GM23248 (cell line): Measurements from ENCODE around the gene AKR1C3. TPM values are rescaled to one million over a fixed set of nuclear protein-coding genes. Genes with fewer than 3 reads are reported as not detected.
"Not testable (repeated sequence)": the region's sequence is repeated elsewhere in the genome, so short reads cannot be mapped to it uniquely, and the experiment has no call there.

Experiments
- DNase-seq: peaks from one replicate; pipeline ENCODE4 v3.0.0-alpha.2; 2015
- H2AFZ ChIP-seq: fragments of 200-600 bp; sonication (generic); 2 replicates; pipeline ENCODE4 v1.6.1; 2016; ENCODE audit warnings: antibody characterized with exemption
- H3F3A ChIP-seq: fragments of 200-600 bp; sonication (generic); 2 replicates; pipeline ENCODE4 v1.6.1; 2016; ENCODE audit warnings: mild to moderate bottlenecking, antibody characterized with exemption, mixed run types; ENCODE audit not compliant: insufficient read depth
- H3K27ac ChIP-seq: fragments of 200-600 bp; sonication (generic); 2 replicates; pipeline ENCODE4 v1.5.1; 2016; ENCODE audit warnings: mild to moderate bottlenecking
- H3K27me3 ChIP-seq: fragments of 200-600 bp; sonication (generic); replicated peaks from 2 replicates; pipeline ENCODE4 v1.6.1; 2016; ENCODE audit warnings: mild to moderate bottlenecking; ENCODE audit not compliant: insufficient read depth
- H3K36me3 ChIP-seq: fragments of 200-600 bp; sonication (generic); 2 replicates; pipeline ENCODE4 v1.6.1; 2016; ENCODE audit warnings: low read depth, mild to moderate bottlenecking
- H3K4me1 ChIP-seq: fragments of 200-600 bp; sonication (generic); 2 replicates; pipeline ENCODE4 v1.6.1; 2016; ENCODE audit warnings: mild to moderate bottlenecking; ENCODE audit not compliant: insufficient read depth
- H3K4me2 ChIP-seq: fragments of 200-600 bp; sonication (generic); one replicate; pipeline ENCODE4 v1.6.1; 2016; ENCODE audit warnings: mild to moderate bottlenecking; ENCODE audit not compliant: unreplicated experiment
- H3K4me3 ChIP-seq: fragments of 200-600 bp; sonication (generic); 2 replicates; pipeline ENCODE4 v1.5.1; 2016; ENCODE audit warnings: mild to moderate bottlenecking
- H3K79me2 ChIP-seq: fragments of 200-600 bp; sonication (generic); 2 replicates; pipeline ENCODE4 v1.6.1; 2016; ENCODE audit warnings: mild to moderate bottlenecking; ENCODE audit not compliant: insufficient read depth
- H3K9ac ChIP-seq: fragments of 200-600 bp; sonication (generic); 2 replicates; pipeline ENCODE4 v1.6.1; 2016; ENCODE audit warnings: mild to moderate bottlenecking
- H3K9me2 ChIP-seq: fragments of 200-600 bp; sonication (generic); 2 replicates; pipeline ENCODE4 v1.6.1; 2016; ENCODE audit warnings: mixed run types, mild to moderate bottlenecking, moderate library complexity; ENCODE audit not compliant: insufficient read depth
- H3K9me3 ChIP-seq: fragments of 200-600 bp; sonication (generic); one replicate; pipeline ENCODE4 v1.6.1; 2017; ENCODE audit warnings: low read depth
- H4K20me1 ChIP-seq: fragments of 200-600 bp; sonication (generic); 2 replicates; pipeline ENCODE4 v1.6.0; 2016; ENCODE audit not compliant: insufficient read depth
- EZH2 ChIP-seq: fragments of 200-600 bp; sonication (generic); IDR thresholded peaks from 2 replicates; pipeline ENCODE4 v1.6.1; 2018; ENCODE audit warnings: antibody characterized with exemption, mild to moderate bottlenecking; ENCODE audit not compliant: insufficient read depth, poor library complexity, severe bottlenecking
- EZH2phosphoT487 ChIP-seq: fragments of 200-600 bp; sonication (generic); IDR thresholded peaks from 2 replicates; pipeline ENCODE4 v1.6.1; 2018; ENCODE audit warnings: antibody characterized with exemption, moderate library complexity, mild to moderate bottlenecking, low read depth; ENCODE audit not compliant: insufficient read depth
- WGBS, 2 experiments: methylation state at CpG; one replicate each; pipeline ENCODE4 v1.1.6; 2015 to 2017; ENCODE audit warnings: low lambda C conversion rate in 2 of 2, low coverage in 1 of 2; ENCODE audit errors: missing lambda C conversion rate in 2 of 2; 5-methylcytosine and 5-hydroxymethylcytosine counted together
- in situ Hi-C: fragments of 300-500 bp; cut with MboI; formaldehyde crosslinking; loops from 2 replicates; pipeline ENCODE4 v1.15.0; 2020
- polyA plus RNA-seq: library from polyadenylated mRNA; unstranded; fragments of >200 nt; fragmentation: Nextera tagmentation; extraction: Ambion mirVana; gene quantifications from 2 replicates; pipeline ENCODE4 v1.2.1, GENCODE V29; 2016
- total RNA-seq: library from RNA; depleted of rRNA; stranded (reverse); fragments of >200 nt; shearing (Covaris generic); gene quantifications from 2 replicates; pipeline ENCODE4 v1.2.3, GENCODE V29; 2014

The AKR1C3 gene
- total and polyA plus RNA-seq, 2 experiments from 2014 or later, result 23.2 to 51.8 TPM

GRCh38 chr10:5096108-5096507, 1.9 kb downstream of the AKR1C3 start:
- no peak overlapping the region for H3K27ac ChIP-seq
- DNase-seq, result no peak
- no peak for TF ChIP-seq EZH2phosphoT487
- TF ChIP-seq EZH2, result no peak
- H3K79me2 ChIP-seq, result 0 out of 2 replicates have a peak, but pooled peaks cover 7% of the 10 kb centered on the region
- H3K9me2 ChIP-seq, result no peaks in the 10 kb centered on the region
- 70 to 72% methylated on average over 2 of the region's 2 CpGs for WGBS, 2 experiments
- peak overlapping the region; percentile 91 for H3K9ac ChIP-seq
- no peaks in the 10 kb centered on the region for H4K20me1 ChIP-seq
- no peaks in the 10 kb centered on the region for H3K9me3 ChIP-seq
- in situ Hi-C loops, result loop anchor here (10.0 kb wide), 2 partner anchors 71 to 241 kb away; no protein-coding TSS in a partner anchor
- H3K27me3 ChIP-seq, result no peaks in the 10 kb centered on the region
- peaks cover 4% of the 10 kb centered on the region; the same call in 1 of the 2 replicates for H3K36me3 ChIP-seq
- H3F3A ChIP-seq, result 0 out of 2 replicates have a peak, but pooled peaks cover 4% of the 10 kb centered on the region
- H3K4me2 ChIP-seq, result peak overlapping the region; percentile 97
- H3K4me3 ChIP-seq, result peak overlapping the region; percentile 89; the same call in 1 of the 2 replicates
- peaks cover 12% of the 10 kb centered on the region; the same call in 1 of the 2 replicates for H3K4me1 ChIP-seq
- H2AFZ ChIP-seq, result peak overlapping the region; percentile 98

GRCh38 chr10:5102479-5102878, 8.3 kb downstream of the AKR1C3 start:
- H3K36me3 ChIP-seq, H3K27ac ChIP-seq, DNase-seq, H3K9me3 ChIP-seq, H3F3A ChIP-seq, H3K9ac ChIP-seq, H3K9me2 ChIP-seq, in situ Hi-C loops, H3K79me2 ChIP-seq, H3K4me1 ChIP-seq, H4K20me1 ChIP-seq, H2AFZ ChIP-seq, H3K27me3 ChIP-seq, H3K4me2 ChIP-seq, H3K4me3 ChIP-seq: not testable (repeated sequence)
- WGBS, 2 experiments, result 47 to 66% methylated on average over 3 to 5 of the region's 11 CpGs

- H3K27me3 ChIP-seq, result no peaks in the 10 kb centered on the region
- no peaks in the 10 kb centered on the region for H3K9me2 ChIP-seq
- 60 to 69% methylated on average over 2 of the region's 2 CpGs for WGBS, 2 experiments
- peaks cover 8% of the 10 kb centered on the region; the same call in 1 of the 2 replicates for H3K36me3 ChIP-seq
- H3K27ac ChIP-seq, result no peak overlapping the region
- H3K4me2 ChIP-seq, result no peak overlapping the region
- DNase-seq, result no peak
- no peak for TF ChIP-seq EZH2
- TF ChIP-seq EZH2phosphoT487, result no peak
- H3F3A ChIP-seq, result no peaks in the 10 kb centered on the region
- H3K79me2 ChIP-seq, result no peaks in the 10 kb centered on the region
- H3K9me3 ChIP-seq, result no peaks in the 10 kb centered on the region
- H2AFZ ChIP-seq, result no peak overlapping the region
- peaks cover 6% of the 10 kb centered on the region; the same call in 1 of the 2 replicates for H3K4me1 ChIP-seq
- H3K9ac ChIP-seq, result no peak overlapping the region
- H4K20me1 ChIP-seq, result no peaks in the 10 kb centered on the region
- H3K4me3 ChIP-seq, result no peak overlapping the region
- in situ Hi-C loops, result no loop called here
These were observed 9.3 kb downstream of the AKR1C3 start for GRCh38 chr10:5103481-5103880.

DNA sequence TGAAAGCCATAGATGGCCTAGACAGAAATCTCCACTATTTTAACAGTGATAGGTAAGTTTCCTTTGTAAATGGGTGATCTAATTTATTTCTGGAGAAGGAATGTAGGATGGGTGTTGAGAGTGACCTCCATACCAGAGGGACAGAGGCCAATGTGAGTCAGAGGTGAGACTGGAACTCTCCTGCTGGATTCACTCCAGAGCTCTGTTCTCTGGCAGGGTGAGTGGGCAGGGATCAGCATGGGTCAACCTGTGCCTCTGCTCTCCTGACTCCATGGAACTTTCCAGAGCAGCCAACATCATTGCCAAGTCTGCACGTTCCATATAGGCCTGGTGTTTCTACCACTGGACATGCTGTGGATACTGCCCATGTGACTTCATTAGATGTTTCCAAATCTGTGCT, 11.4 kb downstream of the AKR1C3 start:
- WGBS, 2 experiments, result 87 to 100% methylated on average over 1 of the region's 1 CpG
- Histone ChIP-seq H3K27me3 (no peaks in the 10 kb centered on the region), H3K9me2 (no peaks in the 10 kb centered on the region), H3K79me2 (no peaks in the 10 kb centered on the region), H3F3A (no peaks in the 10 kb centered on the region), H4K20me1 (no peaks in the 10 kb centered on the region), H3K36me3 (peaks cover 4% of the 10 kb centered on the region; the same call in 1 of the 2 replicates), H3K9ac (no peak overlapping the region), H2AFZ (no peak overlapping the region), H3K9me3 (no peaks in the 10 kb centered on the region), H3K4me3 (no peak overlapping the region), H3K4me2 (no peak overlapping the region), H3K27ac (no peak overlapping the region), H3K4me1 (peaks cover 6% of the 10 kb centered on the region; the same call in 1 of the 2 replicates)
- DNase-seq, result peak; percentile 25
- in situ Hi-C loops, result no loop called here
- no peak for TF ChIP-seq EZH2

- no peak for DNase-seq
- no peak overlapping the region for H3K4me3 ChIP-seq
- H3F3A ChIP-seq, result no peaks in the 10 kb centered on the region
- no peaks in the 10 kb centered on the region for H3K9me2 ChIP-seq
- no peak overlapping the region for H3K27ac ChIP-seq
- no peaks in the 10 kb centered on the region for H3K9me3 ChIP-seq
- WGBS, 2 experiments, result 100% methylated on average over 1 of the region's 1 CpG
- TF ChIP-seq EZH2phosphoT487 (no peak), EZH2 (no peak)
- H3K79me2 ChIP-seq, result no peaks in the 10 kb centered on the region
- H3K27me3 ChIP-seq, result no peaks in the 10 kb centered on the region
- H4K20me1 ChIP-seq, result no peaks in the 10 kb centered on the region
- peaks cover 6% of the 10 kb centered on the region; the same call in 1 of the 2 replicates for H3K4me1 ChIP-seq
- peaks cover 4% of the 10 kb centered on the region; the same call in 1 of the 2 replicates for H3K36me3 ChIP-seq
- H3K4me2 ChIP-seq, result no peak overlapping the region
- in situ Hi-C loops, result no loop called here
- H2AFZ ChIP-seq, result no peak overlapping the region
- H3K9ac ChIP-seq, result no peak overlapping the region
These were observed 12.3 kb downstream of the AKR1C3 start for GRCh38 chr10:5106553-5106952.
